ENCODE data around the gene CPEB3. TPM values are rescaled to one million over a fixed set of nuclear protein-coding genes. Genes with fewer than 3 reads are reported as not detected.
"Not testable (repeated sequence)": the region's sequence is repeated elsewhere in the genome, so short reads cannot be mapped to it uniquely, and the experiment has no call there.

CPEB3 gene
- polyA plus RNA-seq, 10 donors, result 2.4 to 4.2 (median 3.5) TPM

GRCh38 chr10:92215222-92215621 is 75.7 kb downstream of the CPEB3 start:
- DNase-seq, result not testable (repeated sequence)

GRCh38 chr10:92213049-92213448 is 77.8 kb downstream of the CPEB3 start:
- no peak for DNase-seq

- DNase-seq, result no peak
These were observed 82.1 kb downstream of the CPEB3 start for GRCh38 chr10:92208736-92209135.

GRCh38 chr10:92208157-92208720 is 82.6 kb downstream of the CPEB3 start:
- no peak for DNase-seq

GRCh38 chr10:92207061-92207460 is 83.8 kb downstream of the CPEB3 start:
- DNase-seq, result no peak

GRCh38 chr10:92203919-92204623 is 86.8 kb downstream of the CPEB3 start:
- DNase-seq, result no peak

GRCh38 chr10:92202536-92202935 is 88.3 kb downstream of the CPEB3 start:
- DNase-seq, result no peak

GRCh38 chr10:92200564-92200963 is 90.3 kb downstream of the CPEB3 start:
- DNase-seq, result no peak

- DNase-seq, result no peak
These were observed 103.8 kb downstream of the CPEB3 start for GRCh38 chr10:92187101-92187500.

- DNase-seq, result no peak
These were observed 105.9 kb downstream of the CPEB3 start for GRCh38 chr10:92184977-92185376.

GRCh38 chr10:92183199-92183598 is 107.7 kb downstream of the CPEB3 start:
- no peak for DNase-seq

GRCh38 chr10:92181575-92181974 is 109.3 kb downstream of the CPEB3 start:
- DNase-seq, result peak; percentile 7 to 63 (median 10)

- DNase-seq, result no peak
These were observed 110.5 kb downstream of the CPEB3 start for GRCh38 chr10:92180399-92180798.

GRCh38 chr10:92177546-92177945 is 113.3 kb downstream of the CPEB3 start:
- no peak for DNase-seq

GRCh38 chr10:92175164-92175563 is 115.7 kb downstream of the CPEB3 start:
- DNase-seq, result no peak

GRCh38 chr10:92173996-92174395 is 116.9 kb downstream of the CPEB3 start:
- no peak for DNase-seq

GRCh38 chr10:92164036-92164696 is 126.7 kb downstream of the CPEB3 start:
- DNase-seq, result peak; percentile 35 to 85 (median 61)

GRCh38 chr10:92162541-92162940 is 128.3 kb downstream of the CPEB3 start:
- no peak for DNase-seq

GRCh38 chr10:92156874-92157773 is 133.8 kb downstream of the CPEB3 start:
- DNase-seq, result peak in 1 of 3 donors; percentile 14

GRCh38 chr10:92150823-92151222 is 140.1 kb downstream of the CPEB3 start:
- DNase-seq, result peak in 1 of 3 donors; percentile 14

GRCh38 chr10:92149261-92149660 is 141.6 kb downstream of the CPEB3 start:
- peak in 1 of 3 donors; percentile 17 for DNase-seq

- DNase-seq, result no peak
These were observed 144.1 kb downstream of the CPEB3 start for GRCh38 chr10:92146781-92147180.
